Panc1 (cell line): ENCODE data around the gene RAB3GAP2. TPM values are rescaled to one million over a fixed set of nuclear protein-coding genes. Genes with fewer than 3 reads are reported as not detected.
A peak's percentile ranks its signal among the peaks of the same experiment; 100 is the strongest.
"Not testable (repeated sequence)": the region's sequence is repeated elsewhere in the genome, so short reads cannot be mapped to it uniquely, and the experiment has no call there.

ENCODE experiments used
- ATAC-seq: fragments of 200-7000 bp; cut with Tn5 transposase; 2 replicates; pipeline ENCODE4 v1.9.1; 2020; ENCODE audit warnings: mild to moderate bottlenecking, moderate library complexity
- BruUV-seq: library from RNA; stranded (reverse); fragments of 400-500 nt; replicated peaks from 2 replicates; lab custom pipeline; 2021; lab: Mats Ljungman, UMichigan
- CTCF ChIA-PET: fragments of 300-600 bp; sonication (Branson Sonifier 250); formaldehyde crosslinking; loops from one replicate; lab custom pipeline; 2022; ENCODE audit warnings: antibody characterized with exemption; lab: Charles Lee
- POLR2A ChIA-PET: fragments of 300-600 bp; sonication (Branson Sonifier 250); formaldehyde crosslinking; loops from one replicate; lab custom pipeline; 2022; ENCODE audit warnings: antibody characterized with exemption; lab: Charles Lee
- DNase-seq: peaks from one replicate; pipeline ENCODE4 v3.0.0-alpha.2; 2010; ENCODE audit warnings: low read depth, low spot score
- H3K27ac ChIP-seq: 2 replicates; pipeline ENCODE4 v1.5.1; 2011; ENCODE audit warnings: mild to moderate bottlenecking, low read length, inconsistent platforms
- H3K27me3 ChIP-seq: fragments of 200-500 bp; sonication (Bioruptor generic); 2 replicates; pipeline ENCODE4 v1.6.0; 2014; ENCODE audit warnings: low read length, inconsistent platforms; ENCODE audit not compliant: control insufficient read depth, insufficient read depth
- H3K36me3 ChIP-seq: fragments of 200-500 bp; sonication (Bioruptor generic); 2 replicates; pipeline ENCODE4 v1.5.1; 2014; ENCODE audit warnings: inconsistent platforms, mild to moderate bottlenecking, low read length, moderate library complexity; ENCODE audit not compliant: control insufficient read depth, insufficient read depth
- H3K4me1 ChIP-seq: 2 replicates; pipeline ENCODE4 v1.5.1; 2011; ENCODE audit warnings: inconsistent platforms, mild to moderate bottlenecking, low read length, moderate library complexity; ENCODE audit not compliant: control insufficient read depth, insufficient read depth
- H3K4me3 ChIP-seq, 2 experiments: 2 replicates each; pipeline ENCODE4 v1.5.1; 2011 to 2012; ENCODE audit warnings: low read depth in 2 of 2, low read length in 2 of 2, mild to moderate bottlenecking in 2 of 2, inconsistent platforms in 1 of 2, moderate library complexity in 1 of 2
- H3K9me3 ChIP-seq: fragments of 200-500 bp; sonication (Bioruptor generic); 2 replicates; pipeline ENCODE4 v1.5.1; 2014; ENCODE audit warnings: low read depth, mild to moderate bottlenecking, inconsistent platforms, low read length, moderate library complexity; ENCODE audit not compliant: control insufficient read depth, insufficient read depth
- CTCF ChIP-seq: fragments of 450-650 bp; IDR thresholded peaks from 2 replicates; pipeline ENCODE4 v1.5.1; 2017; ENCODE audit warnings: mild to moderate bottlenecking
- POLR2AphosphoS5 ChIP-seq: IDR thresholded peaks from 2 replicates; pipeline ENCODE4 v1.6.1; 2012; ENCODE audit warnings: mild to moderate bottlenecking, low read depth, low read length, moderate library complexity
- REST ChIP-seq, 2 experiments: IDR thresholded peaks; 2 replicates each; pipeline ENCODE4 v1.6.1; 2011 to 2012; ENCODE audit warnings: low read depth in 2 of 2, control low read depth in 1 of 2, low read length in 1 of 2, mild to moderate bottlenecking in 1 of 2, moderate library complexity in 1 of 2; ENCODE audit not compliant: insufficient read depth in 1 of 2
- SIN3A ChIP-seq: IDR thresholded peaks from 2 replicates; pipeline ENCODE4 v1.6.1; 2012; ENCODE audit warnings: low read depth, mild to moderate bottlenecking, low read length, moderate library complexity, borderline replicate concordance; ENCODE audit not compliant: insufficient read depth
- TCF7L2 ChIP-seq: IDR thresholded peaks from 2 replicates; pipeline ENCODE4 v1.6.1; 2011; ENCODE audit warnings: mild to moderate bottlenecking, low read depth, low read length, inconsistent platforms
- in situ Hi-C: cut with HindIII; loops from 2 replicates; pipeline ENCODE4 v1.10.0; 2016; ENCODE audit warnings: low sequenced_read_pairs, low pct_unique_long_range_greater_than_20kb
- intact Hi-C: fragments of 100-400 bp; cut with micrococcal nuclease; formaldehyde crosslinking; loops from one replicate; pipeline ENCODE4 v1.10.0; 2022; ENCODE audit not compliant: unreplicated experiment
- total RNA-seq: library from RNA; stranded (reverse); gene quantifications from one replicate; pipeline ENCODE4 v1.2.1, GENCODE V29; 2021; ENCODE audit not compliant: unreplicated experiment

Gene RAB3GAP2
- total RNA-seq, 1 experiment from 2014 or later = 39.0 TPM

GRCh38 chr1:220113136-220113695 is 159.0 kb downstream of the RAB3GAP2 start:
- H3K27ac ChIP-seq = no peak overlapping the region
- no peak overlapping the region for H3K4me3 ChIP-seq
- no peaks in the 10 kb centered on the region for H3K27me3 ChIP-seq
- ATAC-seq (peak; percentile 71; the same call in 1 of the 2 replicates), DNase-seq (no peak)
- no TSS peak for BruUV-seq
- POLR2A ChIA-PET = no interaction called here
- intact Hi-C loops = no loop called here
- CTCF ChIA-PET = interaction anchor here (0.7 to 1.1 kb wide), 3 partner anchors 11 to 75 kb away, joined by 3 to 5 read pairs (median 3); no protein-coding TSS in a partner anchor
- TF ChIP-seq SIN3A = no peak
- peak; percentile 73 for TF ChIP-seq CTCF
- in situ Hi-C loops = no loop called here
- H3K36me3 ChIP-seq = peaks cover 40% of the 10 kb centered on the region
- H3K9me3 ChIP-seq = no peaks in the 10 kb centered on the region
- H3K4me1 ChIP-seq = no peaks in the 10 kb centered on the region

- H3K4me1 ChIP-seq = not testable (repeated sequence)
- H3K36me3 ChIP-seq = peaks cover 36% of the 10 kb centered on the region
Observed at GRCh38 chr1:220112600-220112999, 159.7 kb downstream of the RAB3GAP2 start.

GRCh38 chr1:220110473-220110872 is 161.8 kb downstream of the RAB3GAP2 start:
- H3K4me3 ChIP-seq, BruUV-seq, intact Hi-C loops, DNase-seq, H3K9me3 ChIP-seq, in situ Hi-C loops, H3K27me3 ChIP-seq, H3K4me1 ChIP-seq, CTCF ChIA-PET, ATAC-seq, H3K27ac ChIP-seq, POLR2A ChIA-PET: not testable (repeated sequence)
- peaks cover 51% of the 10 kb centered on the region for H3K36me3 ChIP-seq

More at GRCh38 chr1:220112600-220112999, 159.7 kb downstream of the RAB3GAP2 start:
- ATAC-seq, BruUV-seq, H3K27me3 ChIP-seq, H3K27ac ChIP-seq, DNase-seq, H3K4me3 ChIP-seq, H3K9me3 ChIP-seq, in situ Hi-C loops, intact Hi-C loops: not testable (repeated sequence)
- POLR2A ChIA-PET = interaction anchor here (0.5 kb wide), 1 partner anchor 187 kb away, joined by 4 read pairs; no protein-coding TSS in a partner anchor
- CTCF ChIA-PET = interaction anchor here (0.7 kb wide), 1 partner anchor 74 kb away, joined by 5 read pairs; no protein-coding TSS in a partner anchor

GRCh38 chr1:220099826-220100225 is 172.4 kb downstream of the RAB3GAP2 start:
- Histone ChIP-seq H3K4me3 (no peak overlapping the region), H3K27ac (no peak overlapping the region), H3K4me1 (peaks cover 7% of the 10 kb centered on the region), H3K27me3 (no peaks in the 10 kb centered on the region), H3K9me3 (no peaks in the 10 kb centered on the region), H3K36me3 (peaks cover 60% of the 10 kb centered on the region)
- ChIA-PET CTCF (no interaction called here), POLR2A (no interaction called here)
- BruUV-seq = no TSS peak
- TF ChIP-seq REST (IDR thresholded peaks at IDR 0.05; ENCODE audit: insufficient read depth in 1 of 2, low read depth in 2 of 2, low read length in 1 of 2) (no peak), CTCF (no peak), POLR2AphosphoS5 (no peak), SIN3A (no peak), TCF7L2 (no peak)
- DNase-seq (no peak), ATAC-seq (no peak)
- intact Hi-C loops = no loop called here
- in situ Hi-C loops = no loop called here
